Lung (tissue), 12 donors: Measurements from ENCODE around the gene CD164L2. TPM values are rescaled to one million over a fixed set of nuclear protein-coding genes. Genes with fewer than 3 reads are reported as not detected.
A peak's percentile ranks its signal among the peaks of the same experiment; 100 is the strongest.

Experiments
- ATAC-seq: fragments of 200-7000 bp; cut with Tn5 transposase; one replicate; pipeline ENCODE4 v1.9.1; 2020; ENCODE audit warnings: moderate number of reproducible peaks; ENCODE audit not compliant: insufficient read depth, low FRiP score
- DNase-seq, 3 donors: peaks; one replicate each; pipeline ENCODE4 v3.0.0-alpha.2; 2013 to 2017
- H3K27ac ChIP-seq, 2 donors: one replicate each; pipeline ENCODE4 v1.5.1; 2013; ENCODE audit warnings: mild to moderate bottlenecking in 2 of 2, moderate library complexity in 2 of 2, control low read depth in 1 of 2, inconsistent platforms in 1 of 2, low read depth in 1 of 2, low read length in 1 of 2
- H3K27me3 ChIP-seq, 3 donors: one replicate each; pipeline ENCODE4 v1.5.1; 2013; ENCODE audit warnings: low read length in 2 of 3; ENCODE audit not compliant: control insufficient read depth in 3 of 3, insufficient read depth in 3 of 3
- H3K36me3 ChIP-seq, 4 donors: one replicate each; pipeline ENCODE4 v1.5.1; 2013; ENCODE audit warnings: low read length in 4 of 4, mild to moderate bottlenecking in 1 of 4, moderate library complexity in 1 of 4; ENCODE audit not compliant: control insufficient read depth in 4 of 4, insufficient read depth in 4 of 4
- H3K4me1 ChIP-seq, 5 donors: one replicate each; pipeline ENCODE4 v1.5.1; 2013; ENCODE audit warnings: low read length in 5 of 5, mild to moderate bottlenecking in 2 of 5, moderate library complexity in 1 of 5; ENCODE audit not compliant: control insufficient read depth in 5 of 5, insufficient read depth in 5 of 5
- H3K4me3 ChIP-seq: one replicate; pipeline ENCODE4 v1.5.1; 2013; ENCODE audit warnings: mild to moderate bottlenecking, control low read depth, moderate library complexity
- H3K9ac ChIP-seq, 2 donors: one replicate each; pipeline ENCODE4 v1.5.1; 2013; ENCODE audit warnings: low read length in 2 of 2, control low read depth in 1 of 2; ENCODE audit not compliant: insufficient read depth in 1 of 2
- H3K9me3 ChIP-seq, 4 donors: one replicate each; pipeline ENCODE4 v1.5.1; 2013; ENCODE audit warnings: low read length in 3 of 4, mild to moderate bottlenecking in 1 of 4, moderate library complexity in 1 of 4; ENCODE audit not compliant: control insufficient read depth in 4 of 4, insufficient read depth in 3 of 4
- WGBS, 2 donors: extraction: QIAGEN DNeasy Blood & Tissue Kit; methylation state at CpG; one replicate each; pipeline ENCODE4 v1.1.7; 2013; 5-methylcytosine and 5-hydroxymethylcytosine counted together
- polyA plus RNA-seq, 2 donors: library from polyadenylated mRNA; stranded (reverse); fragments of 200-250 nt; gene quantifications; one replicate each; pipeline ENCODE4 v1.2.1, GENCODE V29; 2013
- total RNA-seq, 2 donors: library from RNA; depleted of rRNA in 1 of 2; stranded (reverse); fragments of >200 nt in 1 of 2; gene quantifications; one replicate each; pipeline ENCODE4 v1.2.1, GENCODE V29; 2014 to 2021
- TF ChIP-seq, protein P1 (sequence below): IDR thresholded peaks from 2 replicates; pipeline ENCODE4 v1.5.1; 2012; ENCODE audit warnings: mild to moderate bottlenecking; ENCODE audit errors: control extremely low read depth, extremely low read depth
- donor health status: control.
- donor health status: control.
- donor health status: Bipolar disorder and iron deficiency.
- donor health status: healthy.
- donor health status: DM: yes; HTN: yes; CAD: no.

The CD164L2 gene
- total and polyA plus RNA-seq, 4 donors: 6.3 to 19.8 (median 8.9) TPM

DNA sequence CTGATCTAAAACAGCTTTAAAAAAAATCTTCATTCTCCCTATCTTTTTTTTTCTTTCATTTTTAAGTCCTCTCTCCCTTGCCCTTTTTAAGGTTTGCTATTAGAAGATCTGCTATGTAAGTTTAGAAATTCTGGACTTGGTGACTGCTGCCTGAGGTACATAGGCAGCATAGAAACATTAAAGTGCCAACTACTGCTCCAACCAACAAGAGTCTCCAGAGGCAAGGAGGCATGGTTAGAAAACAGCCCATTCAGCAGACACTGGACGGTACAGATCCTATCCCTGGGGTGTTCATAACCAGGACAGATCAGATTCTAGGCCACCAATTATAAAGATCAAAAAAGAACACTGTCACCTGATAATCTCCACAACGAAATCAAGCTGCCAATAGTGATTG, 45.9 kb upstream of the CD164L2 start:
- H3K4me3 ChIP-seq: no peak overlapping the region
- H3K9me3 ChIP-seq: no peaks in the 10 kb centered on the region
- peaks cover 11 to 50% (median 16%) of the 10 kb centered on the region in 5 donors for H3K4me1 ChIP-seq
- TF ChIP-seq, protein P1, sequence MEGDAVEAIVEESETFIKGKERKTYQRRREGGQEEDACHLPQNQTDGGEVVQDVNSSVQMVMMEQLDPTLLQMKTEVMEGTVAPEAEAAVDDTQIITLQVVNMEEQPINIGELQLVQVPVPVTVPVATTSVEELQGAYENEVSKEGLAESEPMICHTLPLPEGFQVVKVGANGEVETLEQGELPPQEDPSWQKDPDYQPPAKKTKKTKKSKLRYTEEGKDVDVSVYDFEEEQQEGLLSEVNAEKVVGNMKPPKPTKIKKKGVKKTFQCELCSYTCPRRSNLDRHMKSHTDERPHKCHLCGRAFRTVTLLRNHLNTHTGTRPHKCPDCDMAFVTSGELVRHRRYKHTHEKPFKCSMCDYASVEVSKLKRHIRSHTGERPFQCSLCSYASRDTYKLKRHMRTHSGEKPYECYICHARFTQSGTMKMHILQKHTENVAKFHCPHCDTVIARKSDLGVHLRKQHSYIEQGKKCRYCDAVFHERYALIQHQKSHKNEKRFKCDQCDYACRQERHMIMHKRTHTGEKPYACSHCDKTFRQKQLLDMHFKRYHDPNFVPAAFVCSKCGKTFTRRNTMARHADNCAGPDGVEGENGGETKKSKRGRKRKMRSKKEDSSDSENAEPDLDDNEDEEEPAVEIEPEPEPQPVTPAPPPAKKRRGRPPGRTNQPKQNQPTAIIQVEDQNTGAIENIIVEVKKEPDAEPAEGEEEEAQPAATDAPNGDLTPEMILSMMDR: no peak
- DNase-seq (no peak), ATAC-seq (no peak)
- H3K36me3 ChIP-seq: peaks cover 7 to 19% (median 12%) of the 10 kb centered on the region in 4 donors
- 25 to 32% methylated on average over 2 of the region's 2 CpGs for WGBS, 2 donors
- H3K27ac ChIP-seq: peak overlapping the region; percentile 85 to 90
- H3K27me3 ChIP-seq: no peaks in the 10 kb centered on the region
- H3K9ac ChIP-seq: no peak overlapping the region

DNA sequence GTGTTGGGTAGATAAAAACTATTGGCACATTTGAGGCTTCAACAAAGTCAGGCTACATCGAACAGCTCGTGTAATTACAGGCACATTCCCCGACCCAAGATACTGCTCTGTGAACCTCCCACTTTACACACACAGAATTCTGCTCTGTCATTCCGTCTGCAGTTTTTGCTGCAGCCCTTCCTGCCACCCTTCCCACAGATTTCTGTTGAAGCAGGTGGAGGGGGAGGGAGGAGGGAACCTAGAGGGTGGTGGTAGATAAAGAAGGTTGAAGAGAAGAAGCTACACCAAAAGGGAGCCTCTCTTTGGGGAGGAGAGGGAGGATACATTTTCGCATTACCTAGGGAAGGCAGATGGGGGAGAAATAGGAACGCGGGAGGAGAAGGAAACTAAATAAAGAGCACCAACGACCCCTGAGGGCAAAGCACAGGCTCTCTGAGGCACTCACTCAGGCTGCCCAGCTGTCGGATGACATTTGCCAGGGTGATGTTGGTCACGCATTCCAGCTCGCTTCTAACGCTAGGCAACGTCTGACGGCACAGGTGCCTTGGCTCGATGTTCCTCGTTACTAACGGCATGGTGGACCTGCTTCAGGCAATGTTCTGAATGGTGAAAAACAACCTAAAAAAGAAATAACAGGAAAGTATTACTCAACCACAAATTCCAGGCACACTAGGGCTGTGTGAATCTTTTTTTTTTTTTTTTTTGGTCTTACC, 45.3 kb upstream of the CD164L2 start:
- DNase-seq (no peak), ATAC-seq (no peak)
- Histone ChIP-seq H3K9ac (no peak overlapping the region), H3K4me3 (no peak overlapping the region), H3K27me3 (no peaks in the 10 kb centered on the region), H3K27ac (peak overlapping the region; percentile 69 to 85), H3K36me3 (peaks cover 7 to 19% (median 12%) of the 10 kb centered on the region in 4 donors), H3K9me3 (no peaks in the 10 kb centered on the region), H3K4me1 (peaks cover 11 to 49% (median 16%) of the 10 kb centered on the region in 5 donors)
- 11 to 27% methylated on average over 15 to 17 of the region's 17 CpGs for WGBS, 2 donors
- TF ChIP-seq, protein P1: no peak

DNA sequence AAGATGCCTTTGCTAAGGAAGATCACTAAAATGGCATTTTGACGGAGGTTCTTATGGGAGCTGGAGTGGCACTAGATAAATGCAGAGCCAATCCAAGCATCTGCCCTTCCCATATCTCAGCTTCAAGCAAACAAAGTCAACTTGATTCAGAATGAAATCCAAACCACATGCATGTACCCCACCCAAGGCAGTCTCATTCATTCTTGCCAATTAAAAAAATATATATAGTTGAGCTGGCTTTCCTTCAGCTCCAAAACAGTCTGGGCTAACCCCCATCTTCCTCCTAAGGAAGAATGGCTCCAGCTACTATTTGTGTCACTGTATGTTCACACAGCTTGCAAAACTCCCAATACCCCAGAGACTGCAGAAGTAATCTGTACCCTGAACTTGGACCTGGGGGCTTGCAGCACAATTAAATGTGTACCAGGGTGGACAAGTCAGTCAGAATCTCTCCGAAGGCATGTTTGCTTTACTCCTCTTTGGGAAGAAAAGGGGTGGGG, 44.7 kb upstream of the CD164L2 start:
- TF ChIP-seq, protein P1: no peak
- Histone ChIP-seq H3K9me3 (no peaks in the 10 kb centered on the region), H3K4me1 (peaks cover 11 to 43% (median 16%) of the 10 kb centered on the region in 5 donors), H3K4me3 (no peak overlapping the region), H3K27me3 (no peaks in the 10 kb centered on the region), H3K36me3 (peaks cover 7 to 19% (median 12%) of the 10 kb centered on the region in 4 donors), H3K9ac (no peak overlapping the region), H3K27ac (peak overlapping the region; percentile 71 to 84)
- WGBS, 2 donors: 37% methylated on average over 2 of the region's 2 CpGs
- DNase-seq (no peak), ATAC-seq (no peak)
